ENCODE measurements around the gene LAPTM4A.
"Not testable (repeated sequence)": the region's sequence is repeated elsewhere in the genome, so short reads cannot be mapped to it uniquely, and the experiment has no call there.

LAPTM4A gene

GRCh38 chr2:20050104-20050645 is 1.3 kb downstream of the LAPTM4A start:
- DNase-seq, result peak; percentile 28 to 46

GRCh38 chr2:20049637-20050036 is 1.8 kb downstream of the LAPTM4A start:
- DNase-seq, result no peak

GRCh38 chr2:20048488-20049448 is 2.7 kb downstream of the LAPTM4A start:
- DNase-seq, result no peak

- DNase-seq, result not testable (repeated sequence)
Measured at GRCh38 chr2:20045712-20046292, 5.6 kb downstream of the LAPTM4A start.

- DNase-seq, result no peak
Measured at GRCh38 chr2:20044778-20045177, 6.7 kb downstream of the LAPTM4A start.

- DNase-seq, result no peak
Measured at GRCh38 chr2:20042531-20042930, 8.9 kb downstream of the LAPTM4A start.

GRCh38 chr2:20040489-20041172 is 10.8 kb downstream of the LAPTM4A start:
- no peak for DNase-seq

- no peak for DNase-seq
Measured at GRCh38 chr2:20037660-20038059, 13.8 kb downstream of the LAPTM4A start.

GRCh38 chr2:20035955-20036666 is 15.3 kb downstream of the LAPTM4A start:
- DNase-seq, result no peak

GRCh38 chr2:20034821-20035220 is 16.6 kb downstream of the LAPTM4A start:
- DNase-seq, result no peak

GRCh38 chr2:20034218-20034617 is 17.2 kb downstream of the LAPTM4A start:
- DNase-seq, result no peak

GRCh38 chr2:20033322-20033721 is 18.1 kb downstream of the LAPTM4A start:
- DNase-seq, result no peak

- no peak for DNase-seq
Measured at GRCh38 chr2:20030224-20030623, 21.2 kb downstream of the LAPTM4A start.

GRCh38 chr2:20027705-20028434 is 23.6 kb downstream of the LAPTM4A start:
- DNase-seq, result no peak

GRCh38 chr2:20027260-20027677 is 24.2 kb downstream of the LAPTM4A start:
- DNase-seq, result no peak

- DNase-seq, result no peak
Measured at GRCh38 chr2:20025065-20025786, 26.2 kb downstream of the LAPTM4A start.

- DNase-seq, result no peak
Measured at GRCh38 chr2:20023688-20024087, 27.7 kb downstream of the LAPTM4A start.

GRCh38 chr2:20021405-20022009 is 29.9 kb downstream of the LAPTM4A start:
- DNase-seq, result no peak

- no peak for DNase-seq
Measured at GRCh38 chr2:20019747-20020146, 31.7 kb downstream of the LAPTM4A start.

- DNase-seq, result no peak
Measured at GRCh38 chr2:20018601-20019152, 32.8 kb downstream of the LAPTM4A start.
